H9 (cell line): ENCODE measurements around the gene NFASC. TPM values are rescaled to one million over a fixed set of nuclear protein-coding genes. Genes with fewer than 3 reads are reported as not detected.

Experiments used
- DNase-seq: peaks from one replicate; pipeline ENCODE4 v3.0.0-alpha.2; 2017
- H2AFZ ChIP-seq: one replicate; pipeline ENCODE4 v1.6.1; 2013; ENCODE audit warnings: mild to moderate bottlenecking, low read length, control low read depth, moderate library complexity
- H2AK5ac ChIP-seq: 2 replicates; pipeline ENCODE4 v1.6.1; 2013; ENCODE audit warnings: low read length, control low read depth, mixed read lengths; ENCODE audit not compliant: insufficient read length
- H2BK120ac ChIP-seq: one replicate; pipeline ENCODE4 v1.6.1; 2013; ENCODE audit warnings: low read depth, mild to moderate bottlenecking, low read length, control low read depth, inconsistent platforms; ENCODE audit not compliant: poor library complexity, severe bottlenecking
- H2BK12ac ChIP-seq: 2 replicates; pipeline ENCODE4 v1.6.1; 2013; ENCODE audit warnings: low read length, control low read depth, mixed read lengths, low read depth; ENCODE audit not compliant: insufficient read length
- H2BK15ac ChIP-seq: 2 replicates; pipeline ENCODE4 v1.6.1; 2013; ENCODE audit warnings: low read depth, low read length, control low read depth
- H2BK20ac ChIP-seq: one replicate; pipeline ENCODE4 v1.6.1; 2013; ENCODE audit warnings: low read depth, mild to moderate bottlenecking, low read length, control low read depth, inconsistent platforms; ENCODE audit not compliant: poor library complexity, severe bottlenecking
- H2BK5ac ChIP-seq: 2 replicates; pipeline ENCODE4 v1.6.1; 2013; ENCODE audit warnings: low read length, control low read depth, mixed read lengths; ENCODE audit not compliant: insufficient read length
- H3K14ac ChIP-seq: 2 replicates; pipeline ENCODE4 v1.6.1; 2013; ENCODE audit warnings: low read length, control low read depth; ENCODE audit not compliant: insufficient read depth
- H3K18ac ChIP-seq: 2 replicates; pipeline ENCODE4 v1.6.1; 2013; ENCODE audit warnings: low read depth, mild to moderate bottlenecking, mixed read lengths, low read length, control low read depth; ENCODE audit not compliant: insufficient read length
- H3K23ac ChIP-seq: 2 replicates; pipeline ENCODE4 v1.6.1; 2013; ENCODE audit warnings: low read length, control low read depth, mixed read lengths, low read depth; ENCODE audit not compliant: insufficient read length
- H3K23me2 ChIP-seq: 2 replicates; pipeline ENCODE4 v1.6.1; 2013; ENCODE audit warnings: low read depth, mild to moderate bottlenecking, mixed read lengths, low read length, control low read depth; ENCODE audit not compliant: insufficient read length, poor library complexity, severe bottlenecking
- H3K27ac ChIP-seq: 2 replicates; pipeline ENCODE4 v1.5.1; 2013; ENCODE audit warnings: low read length, control low read depth, mixed read lengths, low read depth; ENCODE audit not compliant: insufficient read length
- H3K27me3 ChIP-seq: 2 replicates; pipeline ENCODE4 v1.6.1; 2013; ENCODE audit warnings: low read length, control low read depth, inconsistent platforms; ENCODE audit not compliant: insufficient read depth
- H3K4ac ChIP-seq: 2 replicates; pipeline ENCODE4 v1.6.1; 2013; ENCODE audit warnings: low read depth, mild to moderate bottlenecking, control low read depth, inconsistent platforms, low read length, moderate library complexity
- H3K4me1 ChIP-seq: 2 replicates; pipeline ENCODE4 v1.6.1; 2013; ENCODE audit warnings: low read length, control low read depth, inconsistent platforms; ENCODE audit not compliant: insufficient read depth
- H3K4me2 ChIP-seq: 2 replicates; pipeline ENCODE4 v1.6.1; 2013; ENCODE audit warnings: low read length, control low read depth, mixed read lengths; ENCODE audit not compliant: insufficient read length, insufficient read depth
- H3K56ac ChIP-seq: 2 replicates; pipeline ENCODE4 v1.6.1; 2013; ENCODE audit warnings: low read depth, mild to moderate bottlenecking, mixed read lengths, low read length, control low read depth; ENCODE audit not compliant: insufficient read length
- H3K79me1 ChIP-seq: 2 replicates; pipeline ENCODE4 v1.6.1; 2013; ENCODE audit warnings: low read depth, mild to moderate bottlenecking, moderate library complexity, low read length, control low read depth, inconsistent platforms; ENCODE audit not compliant: insufficient read depth, poor library complexity, severe bottlenecking
- H3K79me2 ChIP-seq: 2 replicates; pipeline ENCODE4 v1.6.1; 2013; ENCODE audit warnings: low read length, control low read depth, inconsistent platforms; ENCODE audit not compliant: insufficient read depth
- H3K9ac ChIP-seq: 2 replicates; pipeline ENCODE4 v1.6.1; 2013; ENCODE audit warnings: low read length, control low read depth, mixed read lengths; ENCODE audit not compliant: insufficient read length; ENCODE audit errors: extremely low read depth
- H3K9me3 ChIP-seq: one replicate; pipeline ENCODE4 v1.6.1; 2013; ENCODE audit warnings: low read depth, low read length, inconsistent platforms; ENCODE audit not compliant: control insufficient read depth
- H3T11ph ChIP-seq: one replicate; pipeline ENCODE4 v1.6.1; 2013; ENCODE audit warnings: mild to moderate bottlenecking, low read length, control low read depth, inconsistent platforms
- H4K20me1 ChIP-seq: one replicate; pipeline ENCODE4 v1.6.1; 2013; ENCODE audit not compliant: control insufficient read depth, insufficient read length, insufficient read depth
- H4K5ac ChIP-seq: 2 replicates; pipeline ENCODE4 v1.6.1; 2013; ENCODE audit warnings: low read depth, mild to moderate bottlenecking, mixed read lengths, low read length, control low read depth; ENCODE audit not compliant: insufficient read length
- H4K8ac ChIP-seq: replicated peaks from 2 replicates; pipeline ENCODE4 v1.6.1; 2013; ENCODE audit warnings: low read length, control low read depth, mixed read lengths, low read depth; ENCODE audit not compliant: insufficient read length
- H4K91ac ChIP-seq: 2 replicates; pipeline ENCODE4 v1.6.1; 2013; ENCODE audit warnings: low read depth, mild to moderate bottlenecking, moderate library complexity, mixed read lengths, low read length, control low read depth; ENCODE audit not compliant: insufficient read length
- H3K27ac Mint-ChIP-seq, 3 experiments: 2 replicates in 2 of 3; 3 replicates in 1 of 3; pipeline ENCODE4 v1.8.0; 2020 to 2021; ENCODE audit warnings: mixed read lengths in 3 of 3, mild to moderate bottlenecking in 1 of 3, moderate library complexity in 1 of 3
- H3K27me3 Mint-ChIP-seq: 2 replicates; pipeline ENCODE4 v1.8.0; 2021; ENCODE audit warnings: low read depth, mild to moderate bottlenecking, moderate library complexity, mixed read lengths
- H3K36me3 Mint-ChIP-seq, 3 experiments: 2 replicates in 2 of 3; 3 replicates in 1 of 3; pipeline ENCODE4 v1.8.0; 2020 to 2021; ENCODE audit warnings: low read depth in 3 of 3, mixed read lengths in 3 of 3; ENCODE audit not compliant: insufficient read depth in 1 of 3
- H3K4me1 Mint-ChIP-seq, 2 experiments: 2 replicates each; pipeline ENCODE4 v1.8.0; 2020; ENCODE audit warnings: mixed read lengths in 2 of 2
- H3K4me3 Mint-ChIP-seq, 2 experiments: 2 replicates in 1 of 2; 3 replicates in 1 of 2; pipeline ENCODE4 v1.8.0; 2020 to 2021; ENCODE audit warnings: mild to moderate bottlenecking in 2 of 2, mixed read lengths in 2 of 2, moderate library complexity in 1 of 2
- H3K9me3 Mint-ChIP-seq, 2 experiments: 2 replicates in 1 of 2; 3 replicates in 1 of 2; pipeline ENCODE4 v1.8.0; 2020; ENCODE audit warnings: mild to moderate bottlenecking in 2 of 2, mixed read lengths in 2 of 2, moderate library complexity in 1 of 2
- CTCF ChIP-seq: fragments of 200-600 bp; sonication (generic); conservative IDR thresholded peaks from 3 replicates; pipeline ENCODE4 v1.8.0; 2021; ENCODE audit warnings: antibody characterized with exemption, mild to moderate bottlenecking
- WGBS: extraction: QIAGEN DNeasy Blood & Tissue Kit; methylation state at CpG from one replicate; pipeline ENCODE4 v1.1.7; 2013; ENCODE audit warnings: missing lambda C conversion rate, low lambda C conversion rate, mixed read lengths; ENCODE audit not compliant: insufficient read length; ENCODE audit errors: extremely low coverage; 5-methylcytosine and 5-hydroxymethylcytosine counted together
- total RNA-seq: library from RNA; stranded (reverse); gene quantifications from 2 replicates; pipeline ENCODE4 v1.2.1, GENCODE V29; 2021

The NFASC gene
- total RNA-seq, 1 experiment from 2014 or later: 5.0 TPM

- Histone ChIP-seq H3T11ph (no peak overlapping the region), H3K23me2 (no peaks in the 10 kb centered on the region), H3K9me3 (no peaks in the 10 kb centered on the region), H4K91ac (no peak overlapping the region), H2AFZ (no peak overlapping the region), H4K20me1 (no peaks in the 10 kb centered on the region), H3K14ac (no peak overlapping the region), H3K4me1 (peaks cover 2% of the 10 kb centered on the region; the same call in 1 of the 2 replicates), H3K79me2 (no peaks in the 10 kb centered on the region), H3K4me2 (no peak overlapping the region), H4K5ac (no peak overlapping the region), H3K23ac (no peak overlapping the region), H2BK15ac (no peak overlapping the region), H3K27ac (no peak overlapping the region), H2AK5ac (no peak overlapping the region), H3K18ac (no peak overlapping the region), H4K8ac (no peak overlapping the region), H3K27me3 (no peaks in the 10 kb centered on the region), H2BK12ac (no peak overlapping the region), H3K56ac (no peak overlapping the region), H2BK120ac (no peak overlapping the region), H3K4ac (no peak overlapping the region), H3K9ac (no peak overlapping the region), H2BK5ac (no peak overlapping the region), H3K79me1 (no peaks in the 10 kb centered on the region), H2BK20ac (no peak overlapping the region)
- DNase-seq: no peak
- no CpG with 5 or more reads among the region's 5 CpGs for WGBS
- H3K27ac Mint-ChIP-seq: no peak overlapping the region
- no peaks in the 10 kb centered on the region for H3K9me3 Mint-ChIP-seq
- no peaks in the 10 kb centered on the region for H3K27me3 Mint-ChIP-seq
- peaks cover 12 to 14% of the 10 kb centered on the region in 2 experiments; a peak in 3 of 4 replicates for H3K4me1 Mint-ChIP-seq
- H3K4me3 Mint-ChIP-seq: no peak overlapping the region
- H3K36me3 Mint-ChIP-seq: no peaks in the 10 kb centered on the region
- TF ChIP-seq CTCF: no peak
Measured at GRCh38 chr1:204866051-204866596, 4.5 kb upstream of the NFASC start.
